PC-9 (cell line): ENCODE data around the gene DNAJB6. TPM values are rescaled to one million over a fixed set of nuclear protein-coding genes. Genes with fewer than 3 reads are reported as not detected.
A peak's percentile ranks its signal among the peaks of the same experiment; 100 is the strongest.

Experiments used
- BruUV-seq: library from RNA; stranded (reverse); fragments of 400-500 nt; replicated peaks from 2 replicates; lab custom pipeline; 2021; lab: Mats Ljungman, UMichigan
- CTCF ChIA-PET: fragments of 300-600 bp; sonication (Branson Sonifier 250); formaldehyde crosslinking; loops from one replicate; lab custom pipeline; 2022; ENCODE audit warnings: antibody characterized with exemption; lab: Charles Lee
- POLR2A ChIA-PET: fragments of 300-600 bp; sonication (Branson Sonifier 250); formaldehyde crosslinking; loops from one replicate; lab custom pipeline; 2022; ENCODE audit warnings: antibody characterized with exemption; ENCODE audit not compliant: unreplicated experiment; lab: Charles Lee
- DNase-seq, 2 experiments: peaks; one replicate each; pipeline versions ENCODE4 v3.0.0 to v3.0.0-alpha.2; 2015 to 2022; ENCODE audit warnings: mixed read lengths in 1 of 2
- H2AFZ ChIP-seq: fragments of 200-600 bp; sonication (generic); 2 replicates; pipeline ENCODE4 v1.8.1; 2017; ENCODE audit warnings: antibody characterized with exemption
- H3F3A ChIP-seq: fragments of 200-600 bp; sonication (generic); 2 replicates; pipeline ENCODE4 v1.8.1; 2017; ENCODE audit warnings: antibody characterized with exemption, mild to moderate bottlenecking, low read depth; ENCODE audit not compliant: insufficient read depth
- H3K27ac ChIP-seq: fragments of 200-600 bp; sonication (generic); 2 replicates; pipeline ENCODE4 v1.6.1; 2016; ENCODE audit warnings: mixed run types
- H3K27me3 ChIP-seq: fragments of 200-600 bp; sonication (generic); 2 replicates; pipeline ENCODE4 v1.6.1; 2016; ENCODE audit warnings: low read depth, mixed run types; ENCODE audit not compliant: insufficient read depth
- H3K36me3 ChIP-seq: fragments of 200-600 bp; sonication (generic); 2 replicates; pipeline ENCODE4 v1.6.1; 2016; ENCODE audit warnings: low read depth, mixed run types
- H3K4me1 ChIP-seq: fragments of 200-600 bp; sonication (generic); replicated peaks from 2 replicates; pipeline ENCODE4 v1.6.1; 2016; ENCODE audit warnings: mixed run types; ENCODE audit not compliant: insufficient read depth
- H3K4me2 ChIP-seq: fragments of 200-600 bp; sonication (generic); 2 replicates; pipeline ENCODE4 v1.6.1; 2017; ENCODE audit warnings: mixed run types
- H3K4me3 ChIP-seq: fragments of 200-600 bp; sonication (generic); 2 replicates; pipeline ENCODE4 v1.6.1; 2016; ENCODE audit warnings: mixed run types
- H3K79me2 ChIP-seq: fragments of 200-600 bp; sonication (generic); 2 replicates; pipeline ENCODE4 v1.6.1; 2017; ENCODE audit warnings: low read depth, mixed run types
- H3K9me2 ChIP-seq: fragments of 200-600 bp; sonication (generic); 2 replicates; pipeline ENCODE4 v1.8.1; 2017; ENCODE audit warnings: mild to moderate bottlenecking; ENCODE audit not compliant: insufficient read depth
- H3K9me3 ChIP-seq: fragments of 200-600 bp; sonication (generic); 2 replicates; pipeline ENCODE4 v1.8.1; 2016; ENCODE audit warnings: low read depth; ENCODE audit not compliant: insufficient read depth
- H4K20me1 ChIP-seq: fragments of 200-600 bp; sonication (generic); 2 replicates; pipeline ENCODE4 v1.8.1; 2017; ENCODE audit not compliant: insufficient read depth
- CTCF ChIP-seq: fragments of 200-600 bp; sonication (generic); conservative IDR thresholded peaks from 2 replicates; pipeline ENCODE4 v1.6.1; 2017; ENCODE audit warnings: mixed run types, antibody characterized with exemption, mild to moderate bottlenecking, moderate library complexity
- EZH2 ChIP-seq: fragments of 200-600 bp; sonication (generic); IDR thresholded peaks from 2 replicates; pipeline ENCODE4 v1.8.0; 2017; ENCODE audit warnings: antibody characterized with exemption, low read depth
- intact Hi-C: fragments of 100-400 bp; cut with micrococcal nuclease; formaldehyde crosslinking; loops from one replicate; pipeline ENCODE4 v1.10.0; 2022; ENCODE audit not compliant: unreplicated experiment
- total RNA-seq: library from RNA; stranded (reverse); gene quantifications from 2 replicates; pipeline ENCODE4 v1.2.3, GENCODE V29; 2021

The DNAJB6 gene
- total RNA-seq, 1 experiment from 2014 or later = 182 TPM

- ChIA-PET CTCF (no interaction called here), POLR2A (interaction anchor here (0.6 kb wide), 1 partner anchor 22 kb away, joined by 8 read pairs; the partner anchor contains the start of gene DNAJB6)
- Histone ChIP-seq H3K4me1 (peaks cover 28% of the 10 kb centered on the region), H3K79me2 (peaks cover 99% of the 10 kb centered on the region), H3K9me3 (no peaks in the 10 kb centered on the region), H3K4me2 (no peak overlapping the region), H3K9me2 (no peaks in the 10 kb centered on the region), H3K36me3 (peaks cover 54% of the 10 kb centered on the region), H3K4me3 (no peak overlapping the region), H3K27ac (no peak overlapping the region), H4K20me1 (peaks cover 98% of the 10 kb centered on the region), H2AFZ (no peak overlapping the region), H3K27me3 (no peaks in the 10 kb centered on the region), H3F3A (peaks cover 65% of the 10 kb centered on the region)
- TF ChIP-seq EZH2 (no peak), CTCF (no peak)
- no peak for DNase-seq
- BruUV-seq = no TSS peak
- intact Hi-C loops = no loop called here
Observed at GRCh38 chr7:157358753-157359096, 21.9 kb downstream of the DNAJB6 start.

GRCh38 chr7:157359581-157359980, 22.8 kb downstream of the DNAJB6 start:
- intact Hi-C loops = no loop called here
- no peaks in the 10 kb centered on the region for H3K9me2 ChIP-seq
- H3K79me2 ChIP-seq = peaks cover 99% of the 10 kb centered on the region
- POLR2A ChIA-PET = interaction anchor here (0.6 kb wide), 1 partner anchor 23 kb away, joined by 8 read pairs; the partner anchor contains the start of gene DNAJB6
- no peak for DNase-seq
- CTCF ChIA-PET = no interaction called here
- no peak overlapping the region for H2AFZ ChIP-seq
- no peak overlapping the region for H3K27ac ChIP-seq
- peaks cover 98% of the 10 kb centered on the region for H4K20me1 ChIP-seq
- H3F3A ChIP-seq = peaks cover 64% of the 10 kb centered on the region
- H3K36me3 ChIP-seq = peaks cover 63% of the 10 kb centered on the region
- H3K4me3 ChIP-seq = no peak overlapping the region
- no peaks in the 10 kb centered on the region for H3K9me3 ChIP-seq
- BruUV-seq = TSS peak; percentile 14
- TF ChIP-seq EZH2 = no peak
- TF ChIP-seq CTCF = no peak
- no peaks in the 10 kb centered on the region for H3K27me3 ChIP-seq
- H3K4me2 ChIP-seq = no peak overlapping the region
- H3K4me1 ChIP-seq = peaks cover 21% of the 10 kb centered on the region

- H3K4me2 ChIP-seq = no peak overlapping the region
- peaks cover 99% of the 10 kb centered on the region for H3K79me2 ChIP-seq
- intact Hi-C loops = no loop called here
- H3K27me3 ChIP-seq = no peaks in the 10 kb centered on the region
- TF ChIP-seq EZH2 (no peak), CTCF (no peak)
- peaks cover 71% of the 10 kb centered on the region for H3K36me3 ChIP-seq
- POLR2A ChIA-PET = no interaction called here
- H3K9me3 ChIP-seq = no peaks in the 10 kb centered on the region
- no peak overlapping the region for H2AFZ ChIP-seq
- H3K27ac ChIP-seq = no peak overlapping the region
- no peak overlapping the region for H3K4me3 ChIP-seq
- CTCF ChIA-PET = no interaction called here
- H3K4me1 ChIP-seq = peaks cover 11% of the 10 kb centered on the region
- no peak for DNase-seq
- peaks cover 98% of the 10 kb centered on the region for H4K20me1 ChIP-seq
- no TSS peak for BruUV-seq
- no peaks in the 10 kb centered on the region for H3K9me2 ChIP-seq
- H3F3A ChIP-seq = peaks cover 62% of the 10 kb centered on the region
Observed at GRCh38 chr7:157360483-157361025, 23.8 kb downstream of the DNAJB6 start.
